Ovary (tissue), 3 donors: ENCODE data around the gene CEP85L.

Experiments
- EP300 ChIP-seq: sonication (generic); formaldehyde crosslinking; IDR thresholded peaks from one replicate; pipeline ENCODE4 v1.6.1; 2017; ENCODE audit warnings: antibody characterized with exemption
- POLR2A ChIP-seq: fragments of 450-650 bp; IDR thresholded peaks from one replicate; pipeline ENCODE4 v1.6.1; 2017; ENCODE audit warnings: antibody characterized with exemption, mild to moderate bottlenecking, moderate library complexity
- TF ChIP-seq, protein P1 (sequence below), 3 donors: fragments of 450-650 bp in 2 of 3; fragments of 200-600 bp in 1 of 3; IDR thresholded peaks; one replicate each; pipeline versions ENCODE4 v1.5.1 to v1.8.0; 2016 to 2022; ENCODE audit warnings: antibody characterized with exemption in 3 of 3, mild to moderate bottlenecking in 1 of 3
- donor health status: DM: no; HTN: no; CAD: no.

DNA sequence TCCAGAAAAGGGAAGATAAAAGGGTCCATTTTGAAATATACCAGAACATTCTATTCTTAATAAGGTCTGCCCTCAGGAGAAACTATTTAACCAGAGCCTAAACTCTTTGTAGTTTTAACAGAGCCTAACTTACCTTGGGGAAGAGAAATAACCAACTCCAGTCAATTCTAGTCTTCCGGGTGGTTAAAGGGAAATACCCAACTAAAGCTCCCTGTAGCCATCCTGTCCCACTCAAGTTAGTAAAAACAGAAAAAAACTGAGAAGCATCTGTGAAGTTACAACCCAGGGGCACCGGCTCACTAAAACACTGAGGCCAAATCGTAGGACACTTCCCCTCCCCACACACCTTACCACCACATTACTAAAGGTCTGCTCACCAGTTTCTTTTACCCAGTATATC is 23.7 kb downstream of the CEP85L start:
- TF ChIP-seq POLR2A (no peak), EP300 (no peak)
- TF ChIP-seq, protein P1, sequence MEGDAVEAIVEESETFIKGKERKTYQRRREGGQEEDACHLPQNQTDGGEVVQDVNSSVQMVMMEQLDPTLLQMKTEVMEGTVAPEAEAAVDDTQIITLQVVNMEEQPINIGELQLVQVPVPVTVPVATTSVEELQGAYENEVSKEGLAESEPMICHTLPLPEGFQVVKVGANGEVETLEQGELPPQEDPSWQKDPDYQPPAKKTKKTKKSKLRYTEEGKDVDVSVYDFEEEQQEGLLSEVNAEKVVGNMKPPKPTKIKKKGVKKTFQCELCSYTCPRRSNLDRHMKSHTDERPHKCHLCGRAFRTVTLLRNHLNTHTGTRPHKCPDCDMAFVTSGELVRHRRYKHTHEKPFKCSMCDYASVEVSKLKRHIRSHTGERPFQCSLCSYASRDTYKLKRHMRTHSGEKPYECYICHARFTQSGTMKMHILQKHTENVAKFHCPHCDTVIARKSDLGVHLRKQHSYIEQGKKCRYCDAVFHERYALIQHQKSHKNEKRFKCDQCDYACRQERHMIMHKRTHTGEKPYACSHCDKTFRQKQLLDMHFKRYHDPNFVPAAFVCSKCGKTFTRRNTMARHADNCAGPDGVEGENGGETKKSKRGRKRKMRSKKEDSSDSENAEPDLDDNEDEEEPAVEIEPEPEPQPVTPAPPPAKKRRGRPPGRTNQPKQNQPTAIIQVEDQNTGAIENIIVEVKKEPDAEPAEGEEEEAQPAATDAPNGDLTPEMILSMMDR (IDR thresholded peaks at IDR 0.05), result no peak
